Lung microvascular endothelial cell (primary cell): Measurements from ENCODE around the gene PHYKPL. TPM values are rescaled to one million over a fixed set of nuclear protein-coding genes. Genes with fewer than 3 reads are reported as not detected.

Source experiments
- DNase-seq, 2 donors: peaks; one replicate each; pipeline versions ENCODE4 v3.0.0 to v3.0.0-alpha.2; 2010; ENCODE audit warnings: low read depth in 2 of 2
- total RNA-seq: library from RNA; depleted of rRNA; stranded (reverse); fragments of >200 nt; gene quantifications from 2 replicates; pipeline ENCODE4 v1.2.1, GENCODE V29; 2014

The PHYKPL gene
- total RNA-seq, result 27.9 and 44.6 TPM in 2 replicates

- DNase-seq, result peak; percentile 71 to 83
Measured at GRCh38 chr5:178232124-178232919, at the start of gene PHYKPL. PHYKPL (minus strand) TSS chr5:178232802; CDS start chr5:178232550, 252 bp downstream.

GRCh38 chr5:178282391-178282790 is 49.8 kb upstream of the PHYKPL start:
- no peak for DNase-seq

- no peak for DNase-seq
Measured at GRCh38 chr5:178281331-178281730, 48.7 kb upstream of the PHYKPL start.

GRCh38 chr5:178280631-178281030 is 48.0 kb upstream of the PHYKPL start:
- DNase-seq, result no peak

GRCh38 chr5:178279723-178280438 is 47.3 kb upstream of the PHYKPL start:
- peak; percentile 79 to 90 for DNase-seq

- no peak for DNase-seq
Measured at GRCh38 chr5:178279026-178279722, 46.6 kb upstream of the PHYKPL start.

- DNase-seq, result no peak
Measured at GRCh38 chr5:178278358-178279023, 45.9 kb upstream of the PHYKPL start.

GRCh38 chr5:178277866-178278265 is 45.3 kb upstream of the PHYKPL start:
- no peak for DNase-seq

GRCh38 chr5:178277346-178277745 is 44.7 kb upstream of the PHYKPL start:
- no peak for DNase-seq

GRCh38 chr5:178274781-178275537 is 42.4 kb upstream of the PHYKPL start:
- DNase-seq, result no peak

- no peak for DNase-seq
Measured at GRCh38 chr5:178273665-178274541, 41.3 kb upstream of the PHYKPL start.

- no peak for DNase-seq
Measured at GRCh38 chr5:178273041-178273440, 40.4 kb upstream of the PHYKPL start.

- DNase-seq, result no peak
Measured at GRCh38 chr5:178272591-178272990, 40.0 kb upstream of the PHYKPL start.

GRCh38 chr5:178271726-178272479 is 39.3 kb upstream of the PHYKPL start:
- DNase-seq, result no peak

- DNase-seq, result no peak
Measured at GRCh38 chr5:178271231-178271630, 38.6 kb upstream of the PHYKPL start.

- no peak for DNase-seq
Measured at GRCh38 chr5:178269499-178269898, 36.9 kb upstream of the PHYKPL start.

- no peak for DNase-seq
Measured at GRCh38 chr5:178267876-178268275, 35.3 kb upstream of the PHYKPL start.

- no peak for DNase-seq
Measured at GRCh38 chr5:178267245-178267644, 34.6 kb upstream of the PHYKPL start.

GRCh38 chr5:178266581-178266980 is 34.0 kb upstream of the PHYKPL start:
- DNase-seq, result no peak
